Neutrophil (primary cell): Measurements from ENCODE around the gene NCOA6.
"Not testable (repeated sequence)": the region's sequence is repeated elsewhere in the genome, so short reads cannot be mapped to it uniquely, and the experiment has no call there.

Source experiments
- H3K27ac ChIP-seq: fragments of 200-600 bp; sonication (generic); 2 replicates; pipeline ENCODE4 v1.5.1; 2016; ENCODE audit warnings: mild to moderate bottlenecking, moderate library complexity
- H3K27me3 ChIP-seq: fragments of 200-600 bp; sonication (generic); 2 replicates; pipeline ENCODE4 v1.6.0; 2016; ENCODE audit warnings: mild to moderate bottlenecking
- H3K36me3 ChIP-seq: fragments of 200-600 bp; sonication (generic); 2 replicates; pipeline ENCODE4 v1.5.1; 2017
- H3K4me1 ChIP-seq, 2 experiments: fragments of 200-600 bp in 1 of 2; sonication (generic) in 1 of 2; 1 replicate in 1 of 2; 2 replicates in 1 of 2; pipeline versions ENCODE4 v1.5.1 to v1.6.1; 2013 to 2016; ENCODE audit warnings: low read depth in 1 of 2, low read length in 1 of 2, mild to moderate bottlenecking in 1 of 2, moderate library complexity in 1 of 2; ENCODE audit not compliant: control insufficient read depth in 1 of 2, insufficient read depth in 1 of 2
- H3K4me3 ChIP-seq, 2 experiments: fragments of 200-600 bp in 1 of 2; sonication (generic) in 1 of 2; 1 replicate in 1 of 2; 2 replicates in 1 of 2; pipeline ENCODE4 v1.5.1; 2013 to 2016; ENCODE audit warnings: low read depth in 1 of 2, low read length in 1 of 2, mild to moderate bottlenecking in 1 of 2, moderate library complexity in 1 of 2
- H3K9me3 ChIP-seq: fragments of 200-600 bp; sonication (generic); 2 replicates; pipeline ENCODE4 v1.5.1; 2016
- TF ChIP-seq, protein P1 (sequence below): fragments of 200-600 bp; sonication (generic); IDR thresholded peaks from 2 replicates; pipeline ENCODE4 v1.5.1; 2016; ENCODE audit warnings: antibody characterized with exemption

NCOA6 gene

DNA sequence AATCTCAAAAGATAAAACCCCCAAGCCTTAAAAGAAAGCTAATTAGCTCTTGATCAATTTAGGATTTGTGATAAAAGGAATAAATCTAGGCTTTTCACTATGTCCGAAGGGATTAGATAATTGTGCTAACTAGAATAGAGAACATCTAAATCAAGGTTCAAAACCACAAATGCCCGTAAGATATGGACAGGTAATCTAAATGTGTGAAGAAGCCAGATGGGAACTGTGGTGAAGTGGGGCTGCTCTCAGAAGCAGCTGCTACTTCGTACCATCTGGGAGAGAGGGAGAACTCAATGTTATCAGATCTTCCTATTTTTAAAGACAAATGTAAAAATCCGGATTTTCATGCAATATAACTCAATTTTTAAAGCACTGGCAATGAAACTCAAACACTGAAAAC is 44.2 kb downstream of the NCOA6 start:
- TF ChIP-seq, protein P1, sequence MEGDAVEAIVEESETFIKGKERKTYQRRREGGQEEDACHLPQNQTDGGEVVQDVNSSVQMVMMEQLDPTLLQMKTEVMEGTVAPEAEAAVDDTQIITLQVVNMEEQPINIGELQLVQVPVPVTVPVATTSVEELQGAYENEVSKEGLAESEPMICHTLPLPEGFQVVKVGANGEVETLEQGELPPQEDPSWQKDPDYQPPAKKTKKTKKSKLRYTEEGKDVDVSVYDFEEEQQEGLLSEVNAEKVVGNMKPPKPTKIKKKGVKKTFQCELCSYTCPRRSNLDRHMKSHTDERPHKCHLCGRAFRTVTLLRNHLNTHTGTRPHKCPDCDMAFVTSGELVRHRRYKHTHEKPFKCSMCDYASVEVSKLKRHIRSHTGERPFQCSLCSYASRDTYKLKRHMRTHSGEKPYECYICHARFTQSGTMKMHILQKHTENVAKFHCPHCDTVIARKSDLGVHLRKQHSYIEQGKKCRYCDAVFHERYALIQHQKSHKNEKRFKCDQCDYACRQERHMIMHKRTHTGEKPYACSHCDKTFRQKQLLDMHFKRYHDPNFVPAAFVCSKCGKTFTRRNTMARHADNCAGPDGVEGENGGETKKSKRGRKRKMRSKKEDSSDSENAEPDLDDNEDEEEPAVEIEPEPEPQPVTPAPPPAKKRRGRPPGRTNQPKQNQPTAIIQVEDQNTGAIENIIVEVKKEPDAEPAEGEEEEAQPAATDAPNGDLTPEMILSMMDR, result no peak
- Histone ChIP-seq H3K4me1 (no peaks in the 10 kb centered on the region), H3K27ac (no peak overlapping the region), H3K27me3 (no peaks in the 10 kb centered on the region), H3K4me3 (no peak overlapping the region), H3K36me3 (peaks cover 28% of the 10 kb centered on the region), H3K9me3 (no peaks in the 10 kb centered on the region)

DNA sequence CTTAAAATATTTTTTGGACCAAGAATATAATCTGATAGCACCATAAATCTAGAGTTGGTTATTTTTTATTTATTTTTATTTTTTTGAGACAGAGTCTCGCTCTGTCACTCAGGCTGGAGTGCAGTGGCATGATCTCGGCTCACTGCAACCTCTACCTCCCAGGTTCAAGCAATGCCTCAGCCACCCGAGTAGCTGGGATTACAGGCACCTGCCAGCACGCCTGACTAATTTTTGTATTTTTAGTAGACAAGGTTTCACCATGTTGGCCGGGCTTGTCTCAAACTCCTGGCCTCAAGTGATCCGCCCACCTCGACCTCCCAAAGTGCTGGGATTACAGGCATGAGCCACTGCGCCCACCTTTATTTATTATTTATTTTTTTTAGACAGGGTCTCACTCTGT is 45.2 kb downstream of the NCOA6 start:
- H3K4me3 ChIP-seq, H3K27me3 ChIP-seq, H3K4me1 ChIP-seq, H3K27ac ChIP-seq, H3K9me3 ChIP-seq: not testable (repeated sequence)
- H3K36me3 ChIP-seq, result peaks cover 37% of the 10 kb centered on the region

DNA sequence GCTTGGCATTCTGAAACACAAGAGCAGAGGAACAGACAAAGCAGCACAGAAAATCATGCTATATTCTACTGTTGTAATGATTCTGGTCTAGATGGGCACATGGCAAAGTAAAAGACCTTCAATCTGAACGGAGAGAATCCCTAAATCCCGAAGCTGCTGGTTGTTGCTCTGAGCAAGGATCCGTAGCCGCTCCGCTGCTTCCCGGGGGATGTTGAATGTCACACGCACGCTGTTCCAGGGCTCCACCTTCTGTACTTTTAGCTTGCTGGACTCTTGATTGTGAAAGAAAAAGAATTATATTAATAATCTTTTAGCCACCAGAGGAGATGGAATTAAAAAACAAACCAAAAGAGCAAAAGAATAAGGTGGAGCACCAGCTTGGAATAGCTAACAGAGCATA is 49.3 kb downstream of the NCOA6 start:
- Histone ChIP-seq H3K36me3 (peaks cover 67% of the 10 kb centered on the region), H3K4me1 (no peaks in the 10 kb centered on the region)
- TF ChIP-seq, protein P1, result no peak

DNA sequence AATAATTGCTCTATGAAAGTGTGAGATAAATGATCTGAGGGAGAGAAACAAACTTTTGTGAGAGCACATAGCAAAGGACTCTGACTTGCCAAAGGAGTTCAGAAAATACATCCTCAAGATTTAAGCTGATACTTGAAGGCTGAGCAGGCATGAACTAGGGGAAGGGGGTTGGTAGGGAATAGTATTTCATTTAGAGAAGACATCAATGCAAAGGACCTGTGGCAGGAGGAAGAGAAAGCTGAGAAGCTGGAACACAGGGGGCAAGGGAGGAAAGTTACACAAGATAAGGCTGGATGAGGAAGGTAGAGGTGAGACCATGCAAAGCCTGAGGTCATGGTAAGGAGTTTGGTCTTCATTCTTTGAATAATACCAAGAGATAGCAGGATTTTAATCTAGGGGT is 50.6 kb downstream of the NCOA6 start:
- no peaks in the 10 kb centered on the region for H3K9me3 ChIP-seq
- TF ChIP-seq, protein P1, result no peak
- no peak overlapping the region for H3K27ac ChIP-seq
- no peaks in the 10 kb centered on the region for H3K4me1 ChIP-seq
- H3K4me3 ChIP-seq, result no peak overlapping the region
- peaks cover 70% of the 10 kb centered on the region for H3K36me3 ChIP-seq
- H3K27me3 ChIP-seq, result no peaks in the 10 kb centered on the region

More for the DNA sequence above, 49.3 kb downstream of the NCOA6 start:
- Histone ChIP-seq H3K4me3 (no peak overlapping the region), H3K27ac (no peak overlapping the region), H3K27me3 (no peaks in the 10 kb centered on the region), H3K9me3 (no peaks in the 10 kb centered on the region)

DNA sequence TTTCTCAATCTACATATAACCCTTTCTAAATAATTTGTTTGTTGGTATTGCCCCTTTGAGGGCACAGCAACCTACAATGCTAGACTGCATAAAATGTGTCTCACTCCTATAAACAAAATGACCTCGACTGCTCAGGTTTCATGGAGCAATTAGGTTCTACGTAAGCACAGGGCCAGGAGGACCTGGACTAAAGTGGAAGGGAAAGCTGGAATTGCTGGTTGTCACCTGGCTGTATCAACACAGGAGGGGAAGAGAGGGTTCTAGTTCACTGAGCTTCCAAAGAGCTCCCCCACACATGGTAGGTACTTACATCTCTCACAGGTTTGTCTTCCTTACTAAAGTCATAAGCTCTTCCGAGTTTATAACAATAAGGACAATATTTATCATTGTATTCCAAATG is 51.0 kb downstream of the NCOA6 start:
- Histone ChIP-seq H3K27ac (no peak overlapping the region), H3K4me1 (no peaks in the 10 kb centered on the region), H3K9me3 (no peaks in the 10 kb centered on the region), H3K4me3 (no peak overlapping the region), H3K36me3 (peaks cover 74% of the 10 kb centered on the region), H3K27me3 (no peaks in the 10 kb centered on the region)
- TF ChIP-seq, protein P1, result no peak

DNA sequence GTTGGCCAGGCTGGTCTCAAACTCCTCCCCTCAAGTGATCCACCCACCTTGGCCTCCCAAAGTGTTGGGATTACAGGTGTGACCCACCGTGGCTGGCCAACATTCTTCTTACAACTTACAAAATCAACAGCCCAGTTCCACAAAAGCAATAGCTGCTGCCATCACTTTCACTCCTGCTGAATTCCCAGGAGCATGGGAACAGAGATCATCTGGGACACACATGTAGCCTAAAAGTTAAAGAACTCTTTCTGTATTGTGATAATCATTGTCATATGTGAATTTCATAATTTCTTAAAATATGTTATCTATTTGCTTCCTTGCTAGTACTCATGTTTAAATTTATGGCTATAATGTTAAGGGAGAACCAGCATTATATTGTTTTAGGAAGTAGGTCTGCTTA is 51.7 kb downstream of the NCOA6 start:
- Histone ChIP-seq H3K4me3 (no peak overlapping the region), H3K36me3 (peaks cover 80% of the 10 kb centered on the region), H3K4me1 (no peaks in the 10 kb centered on the region), H3K9me3 (no peaks in the 10 kb centered on the region), H3K27me3 (no peaks in the 10 kb centered on the region), H3K27ac (no peak overlapping the region)
- TF ChIP-seq, protein P1, result no peak
